Left ventricle myocardium superior (tissue), 1 donor: Measurements from ENCODE around the gene FGD2. TPM values are rescaled to one million over a fixed set of nuclear protein-coding genes. Genes with fewer than 3 reads are reported as not detected.
"Not testable (repeated sequence)": the region's sequence is repeated elsewhere in the genome, so short reads cannot be mapped to it uniquely, and the experiment has no call there.

Source experiments
- ATAC-seq: fragments of 200-7000 bp; cut with Tn5 transposase; one replicate; pipeline ENCODE4 v1.9.1; 2020; ENCODE audit warnings: mild to moderate bottlenecking, moderate library complexity
- DNase-seq: peaks from one replicate; pipeline ENCODE4 v3.0.0-alpha.2; 2020
- intact Hi-C: fragments of 100-400 bp; cut with micrococcal nuclease; formaldehyde crosslinking; loops from one replicate; pipeline ENCODE4 v1.11.0; 2022
- total RNA-seq: library from RNA; stranded (reverse); fragmentation: NEBNext Ultra II Directional; extraction: Animal tissue kit (Norgen Biotek cat#: 25700); gene quantifications from one replicate; pipeline ENCODE4 v1.2.1, GENCODE V29; 2021
- donor health status: DM: no; HTN: yes; CAD: no; lungs with severe emphysema.

Gene FGD2
- total RNA-seq, 1 donor from 2014 or later: 8.0 TPM

DNA sequence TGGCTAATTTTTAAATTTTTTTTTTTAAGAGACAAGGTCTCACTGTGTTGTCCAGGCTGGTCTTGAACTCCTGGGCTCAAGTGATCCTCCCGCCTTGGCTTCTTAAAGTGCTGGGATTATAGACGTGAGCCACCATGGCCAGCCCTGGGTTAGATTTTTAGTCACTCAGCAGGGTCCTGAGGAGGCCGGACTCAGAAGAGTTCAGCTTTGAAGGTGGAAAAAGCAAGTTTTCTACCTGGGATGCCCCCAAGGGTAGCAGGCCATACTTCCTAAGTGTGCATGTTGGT is 44.2 kb downstream of the FGD2 start:
- intact Hi-C loops: no loop called here
- no peak for ATAC-seq
- no peak for DNase-seq

DNA sequence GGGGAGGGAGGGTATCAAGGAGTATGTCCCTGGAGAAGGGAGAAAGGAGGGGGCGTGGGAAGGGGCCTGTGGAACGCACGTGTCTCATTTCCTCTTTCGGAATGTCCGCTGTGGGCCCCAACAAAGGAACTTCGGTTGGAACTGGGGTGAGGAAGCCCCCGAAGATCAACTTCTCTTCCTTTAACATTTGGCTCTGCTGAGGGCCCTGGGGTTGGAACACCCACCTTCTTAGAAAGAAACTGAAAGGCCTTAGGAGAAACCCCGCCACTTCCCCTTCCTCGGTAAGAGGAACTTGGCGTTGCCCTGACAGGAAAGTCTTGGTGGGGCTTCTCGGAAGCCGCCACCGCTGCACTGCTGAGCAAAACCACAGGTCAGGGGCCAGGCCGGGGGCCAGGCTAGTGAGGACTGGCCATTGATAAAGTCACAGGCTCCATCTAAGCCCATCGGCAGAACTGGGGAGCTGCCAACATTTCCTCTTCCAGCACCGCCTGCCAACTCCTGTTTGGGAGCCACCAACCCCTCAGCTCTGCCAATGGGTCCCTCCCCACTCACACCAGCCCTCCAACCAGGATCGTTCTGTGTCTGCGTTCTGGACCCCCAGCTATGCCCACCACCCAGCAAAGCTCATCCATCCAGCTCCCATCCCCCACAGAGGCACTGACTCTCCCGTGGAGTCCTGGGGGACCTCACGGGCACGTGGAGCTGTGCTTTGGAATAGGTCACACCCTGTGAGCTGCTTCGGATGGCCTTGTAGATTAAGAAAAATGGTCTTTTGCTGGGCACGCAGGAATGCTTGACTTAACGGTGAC is 44.8 kb downstream of the FGD2 start:
- DNase-seq (peak; percentile 79), ATAC-seq (peak; percentile 57)
- intact Hi-C loops: no loop called here

DNA sequence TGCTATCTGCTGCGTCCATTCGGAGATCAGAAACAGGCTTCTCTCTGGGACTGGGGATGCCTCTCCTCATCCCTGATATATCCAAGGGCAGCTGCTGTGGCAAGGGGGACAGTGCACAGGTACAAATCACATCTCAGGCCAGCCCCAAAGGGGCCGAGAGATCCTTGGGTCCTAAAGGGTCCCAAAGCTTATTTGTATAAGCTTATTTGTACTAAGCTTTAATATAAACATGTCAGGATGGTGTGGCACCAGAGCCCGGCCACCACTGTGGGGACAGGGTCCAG is 45.3 kb downstream of the FGD2 start:
- ATAC-seq: no peak
- no peak for DNase-seq
- intact Hi-C loops: no loop called here

DNA sequence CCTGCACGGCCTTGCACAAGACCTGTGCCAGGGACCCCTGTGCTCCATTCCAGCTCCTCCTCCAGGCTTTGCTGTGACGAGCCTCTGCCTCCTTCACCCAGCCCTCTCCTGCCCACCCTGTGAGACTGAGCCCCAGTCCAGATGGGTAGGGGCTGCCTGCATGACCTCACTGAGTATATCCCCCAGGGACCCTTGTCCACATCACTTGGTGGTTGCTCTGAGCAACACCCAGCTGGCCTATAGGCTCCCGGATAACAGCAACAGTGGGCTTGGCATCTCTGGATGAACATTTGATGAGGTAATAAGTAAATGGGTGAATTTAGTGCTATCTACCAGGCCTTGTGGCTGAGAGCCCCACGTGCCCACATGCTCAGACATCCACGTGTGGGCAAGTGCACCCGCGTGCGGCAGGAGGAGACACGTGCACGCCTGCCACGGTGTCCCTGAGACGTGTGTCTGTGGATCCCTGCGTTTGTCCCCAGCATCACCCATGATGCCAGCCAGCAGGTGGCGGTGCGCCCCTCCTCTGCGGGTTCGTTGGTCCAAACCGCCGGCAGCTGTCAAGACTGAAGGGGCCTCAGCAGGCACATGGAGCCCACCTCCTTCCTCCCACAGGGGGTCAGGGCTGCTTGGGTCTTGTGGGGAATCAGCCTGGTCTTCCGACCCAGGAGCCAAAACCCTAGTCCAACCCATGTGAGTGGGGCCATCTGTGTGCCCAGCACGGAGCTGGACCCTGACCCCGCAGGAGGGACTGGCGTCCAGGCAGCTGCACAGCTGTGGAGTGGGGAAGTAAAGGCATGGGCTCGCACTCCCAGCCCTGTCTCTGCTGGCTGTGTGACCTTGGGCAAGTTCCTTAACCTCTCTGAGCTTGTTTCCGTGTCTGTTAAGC is 45.9 kb downstream of the FGD2 start:
- intact Hi-C loops: no loop called here
- peak; percentile 87 for ATAC-seq
- DNase-seq: peak; percentile 96

DNA sequence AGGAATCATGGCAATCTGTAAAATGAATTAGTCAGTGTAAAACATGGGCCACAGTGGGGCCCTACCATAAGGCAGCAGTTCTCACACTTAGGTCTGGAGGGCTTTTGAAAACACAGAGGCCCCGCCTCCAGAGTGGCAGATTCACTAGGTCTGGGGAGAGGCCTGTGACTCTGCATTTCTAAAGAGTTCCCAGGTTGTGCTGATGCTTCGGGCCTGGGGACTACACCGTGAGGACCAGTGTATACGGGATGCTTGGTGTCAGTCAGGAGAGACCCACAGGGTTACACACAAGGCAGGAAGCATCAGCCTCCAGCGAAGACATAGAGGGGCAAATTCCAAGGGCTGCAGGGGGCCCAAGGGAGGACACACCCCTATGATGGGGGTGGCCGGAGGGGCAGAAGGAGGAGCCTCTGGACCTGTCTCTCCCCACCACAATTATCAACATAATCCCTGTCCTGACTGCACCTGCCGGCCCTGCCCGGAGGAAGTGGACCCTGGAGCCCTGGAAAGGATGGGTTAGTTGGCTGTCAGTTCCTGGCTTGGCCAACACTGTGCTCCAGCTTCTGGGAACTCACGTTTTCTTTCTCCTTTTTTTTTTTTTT is 46.7 kb downstream of the FGD2 start:
- DNase-seq (no peak), ATAC-seq (no peak)
- intact Hi-C loops: no loop called here

DNA sequence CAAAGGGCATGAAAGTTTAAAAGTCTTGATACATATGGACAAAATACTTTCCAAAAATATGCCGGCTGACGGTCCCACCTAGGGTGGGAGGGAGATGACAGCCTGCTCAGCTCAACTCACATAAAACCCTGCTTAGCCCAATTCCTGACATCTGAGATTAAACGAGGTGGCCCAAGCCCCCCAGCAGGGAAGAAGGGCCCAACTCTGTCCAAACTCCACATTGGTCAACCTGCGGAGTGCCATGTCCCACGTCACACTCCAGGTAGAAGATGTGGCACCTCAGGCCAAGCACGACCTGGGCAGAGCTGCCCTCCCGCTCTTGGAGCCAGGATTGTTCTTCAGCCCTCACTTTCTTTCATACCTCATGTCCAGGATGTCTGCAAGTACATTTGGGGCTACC is 48.2 kb downstream of the FGD2 start:
- intact Hi-C loops: no loop called here
- no peak for DNase-seq
- ATAC-seq: no peak

DNA sequence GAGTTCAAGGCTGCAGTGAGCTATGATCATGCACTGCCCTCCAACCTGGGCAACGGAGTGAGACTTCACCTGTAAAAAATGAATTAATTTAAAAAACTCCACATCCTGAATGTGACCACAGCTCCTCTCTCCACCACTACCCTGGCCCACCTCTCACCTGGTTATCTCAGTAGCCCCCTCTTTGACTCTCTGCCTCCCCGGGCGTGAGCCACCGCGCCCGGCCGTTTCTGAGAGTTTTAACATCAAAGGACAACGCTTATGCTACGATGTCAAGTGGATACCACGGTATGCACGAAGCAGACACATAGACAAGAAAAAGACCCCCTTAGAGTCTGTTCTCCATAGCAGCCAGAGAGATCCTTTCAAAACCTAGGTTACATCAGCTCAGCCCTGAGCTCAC is 48.7 kb downstream of the FGD2 start:
- DNase-seq: no peak
- ATAC-seq: no peak
- intact Hi-C loops: no loop called here

DNA sequence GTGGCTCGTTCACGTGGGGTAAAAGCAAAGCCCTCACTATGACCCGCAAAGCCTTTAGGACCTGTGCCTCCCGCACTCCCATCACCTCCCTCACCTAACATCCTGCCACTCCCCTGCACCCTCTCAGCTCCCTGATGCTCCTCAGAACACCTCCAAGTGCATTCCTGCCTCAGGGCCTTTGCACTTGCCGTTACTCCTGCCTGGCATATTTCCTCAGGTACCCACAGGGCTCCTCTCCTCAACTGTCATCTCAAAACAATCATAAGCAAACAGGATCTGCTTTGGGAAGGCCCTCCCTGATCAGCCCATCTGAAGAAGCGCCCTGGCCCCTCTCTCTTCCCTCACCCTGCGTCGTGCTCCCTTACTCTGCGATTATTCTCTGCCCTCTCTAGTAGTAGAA is 49.1 kb downstream of the FGD2 start:
- no peak for ATAC-seq
- intact Hi-C loops: no loop called here

DNA sequence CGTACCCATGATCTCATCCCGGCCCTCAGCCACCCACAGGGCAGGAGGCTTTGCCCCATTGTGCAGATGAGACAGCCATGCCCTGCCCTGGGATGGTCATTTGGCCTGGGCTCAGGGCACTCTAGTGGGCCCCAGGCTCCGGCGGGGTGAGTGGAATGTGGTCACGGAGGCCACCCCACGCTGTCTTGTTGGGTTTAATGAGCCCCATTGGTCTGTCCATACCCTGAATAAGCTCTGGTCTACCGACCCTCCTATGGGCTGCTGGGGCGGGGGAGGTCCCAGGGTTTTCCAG is 50.6 kb downstream of the FGD2 start:
- DNase-seq (no peak), ATAC-seq (no peak)
- intact Hi-C loops: loop anchor here (5.0 kb wide), 1 partner anchor 116 kb away; the partner anchor contains the start of gene PIM1

More for the DNA sequence above, 49.1 kb downstream of the FGD2 start:
- DNase-seq: no peak

DNA sequence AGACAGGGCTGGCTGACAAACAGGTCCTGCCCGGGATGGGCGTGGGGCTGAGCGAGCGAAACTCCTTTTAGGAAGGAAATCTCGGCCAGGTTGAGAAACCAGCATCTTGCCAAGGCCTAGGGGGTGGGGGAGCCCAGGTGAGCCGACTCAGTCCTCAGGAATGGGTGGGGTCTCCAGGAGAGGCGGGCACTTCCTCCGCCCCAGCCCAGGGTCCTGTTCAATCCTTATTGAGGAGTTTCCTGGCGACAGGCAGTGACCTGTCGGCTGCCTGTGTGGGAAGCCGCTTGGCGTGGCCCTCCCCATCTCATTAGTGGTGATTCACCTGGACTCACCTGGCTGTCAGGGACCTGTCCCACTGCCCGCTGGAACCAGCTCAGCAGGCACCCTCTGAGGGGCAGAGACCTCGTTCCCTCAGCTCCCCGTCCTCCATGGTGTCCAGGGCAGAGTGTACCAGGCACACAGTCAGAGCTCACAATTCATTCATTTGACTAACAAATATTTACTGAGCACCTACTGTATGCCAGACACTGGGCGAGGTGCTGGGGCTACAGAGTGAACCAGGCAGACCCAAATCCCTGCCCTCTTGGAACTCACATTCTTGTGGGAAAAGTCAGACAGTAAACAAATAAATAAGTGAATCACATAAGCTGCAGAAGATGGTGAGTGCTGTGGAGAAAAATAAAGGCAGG is 51.1 kb downstream of the FGD2 start:
- intact Hi-C loops: loop anchor here (5.0 kb wide), 1 partner anchor 116 kb away; the partner anchor contains the start of gene PIM1
- no peak for ATAC-seq
- no peak for DNase-seq

DNA sequence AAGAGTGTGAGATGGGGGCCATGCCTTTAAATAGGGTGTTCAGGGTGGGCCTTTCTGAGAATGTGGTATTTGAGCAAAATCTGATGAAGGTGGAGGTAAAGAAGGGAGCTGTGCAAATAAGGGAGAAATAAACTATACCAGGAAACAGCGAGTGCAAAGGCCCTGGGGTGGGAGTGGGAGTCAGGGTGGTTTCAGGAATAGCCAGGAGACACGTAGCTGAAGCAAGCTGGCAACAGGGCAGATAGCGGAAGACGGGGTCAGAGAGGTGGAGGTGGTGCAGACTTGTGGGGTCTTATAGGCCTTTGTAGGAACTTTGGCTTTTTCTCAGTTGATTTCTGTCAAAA is 51.6 kb downstream of the FGD2 start:
- no peak for ATAC-seq
- no peak for DNase-seq
- intact Hi-C loops: loop anchor here (5.0 kb wide), 1 partner anchor 115 kb away; the partner anchor contains the start of gene PIM1

DNA sequence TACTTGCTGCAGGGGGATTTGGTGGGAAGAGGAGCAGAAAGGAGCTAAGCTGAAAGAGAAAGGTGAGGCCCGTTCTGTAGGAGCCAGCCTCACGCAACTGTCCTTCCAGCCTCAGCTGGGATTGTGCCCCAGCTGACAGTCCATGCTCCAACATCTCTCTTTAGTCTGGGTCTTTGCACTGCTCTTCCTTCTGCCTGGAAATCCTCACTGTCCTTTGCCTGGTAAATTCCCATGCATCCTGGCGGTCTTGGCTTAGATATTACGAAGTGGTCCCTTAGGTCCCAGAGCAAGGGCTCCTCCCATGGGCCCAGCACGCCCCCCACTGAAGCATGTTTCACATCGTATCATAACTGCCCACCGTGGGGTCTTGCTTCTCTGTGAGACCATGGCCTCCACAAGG is 52.2 kb downstream of the FGD2 start:
- no peak for ATAC-seq
- intact Hi-C loops: loop anchor here (5.0 kb wide), 1 partner anchor 115 kb away; the partner anchor contains the start of gene PIM1
- no peak for DNase-seq

DNA sequence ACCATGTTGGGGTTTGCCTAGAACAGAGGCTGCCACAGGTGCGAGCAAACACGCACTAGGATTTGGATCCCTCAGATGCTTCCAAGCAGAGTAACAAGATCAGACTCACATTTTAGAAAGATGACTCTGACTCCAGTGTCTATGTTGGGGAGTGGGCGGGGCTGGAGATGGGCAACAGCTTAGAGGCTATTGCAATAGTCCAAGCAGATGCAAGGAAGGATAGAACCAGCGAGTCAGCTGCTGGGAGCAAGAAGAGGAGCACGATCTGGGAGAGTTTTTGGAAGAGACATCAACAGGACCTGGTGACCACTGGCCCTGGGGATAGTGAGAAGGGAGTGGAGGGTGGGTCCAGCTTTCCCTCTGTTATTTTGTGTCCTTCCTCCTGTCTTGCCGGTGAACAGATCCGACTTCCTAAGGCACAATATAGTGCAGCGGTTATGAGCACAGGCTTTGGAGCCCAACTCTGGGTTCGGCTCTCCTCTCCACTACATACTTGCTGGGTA is 52.7 kb downstream of the FGD2 start:
- ATAC-seq: no peak
- no peak for DNase-seq
- intact Hi-C loops: loop anchor here (5.0 kb wide), 1 partner anchor 114 kb away; the partner anchor contains the start of gene PIM1

DNA sequence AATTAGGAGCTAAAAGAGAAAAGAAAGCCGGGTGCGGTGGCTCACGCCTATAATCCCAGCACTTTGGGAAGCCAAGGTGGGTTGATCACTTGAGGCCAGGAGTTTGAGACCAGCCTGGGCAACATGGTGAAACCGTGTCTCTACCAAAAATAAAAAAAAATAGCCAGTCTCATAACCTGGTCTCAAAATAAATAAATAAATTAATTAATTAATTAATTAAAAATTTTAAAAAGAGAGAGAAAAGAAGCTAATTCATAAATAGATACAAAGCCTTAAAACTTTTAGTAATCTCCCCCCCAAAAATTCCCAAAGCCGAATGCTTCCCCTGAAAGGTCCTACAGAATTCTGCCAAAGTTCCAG is 53.5 kb downstream of the FGD2 start:
- not testable (repeated sequence) for DNase-seq, ATAC-seq
- intact Hi-C loops: loop anchor here (5.0 kb wide), 1 partner anchor 113 kb away; the partner anchor contains the start of gene PIM1

DNA sequence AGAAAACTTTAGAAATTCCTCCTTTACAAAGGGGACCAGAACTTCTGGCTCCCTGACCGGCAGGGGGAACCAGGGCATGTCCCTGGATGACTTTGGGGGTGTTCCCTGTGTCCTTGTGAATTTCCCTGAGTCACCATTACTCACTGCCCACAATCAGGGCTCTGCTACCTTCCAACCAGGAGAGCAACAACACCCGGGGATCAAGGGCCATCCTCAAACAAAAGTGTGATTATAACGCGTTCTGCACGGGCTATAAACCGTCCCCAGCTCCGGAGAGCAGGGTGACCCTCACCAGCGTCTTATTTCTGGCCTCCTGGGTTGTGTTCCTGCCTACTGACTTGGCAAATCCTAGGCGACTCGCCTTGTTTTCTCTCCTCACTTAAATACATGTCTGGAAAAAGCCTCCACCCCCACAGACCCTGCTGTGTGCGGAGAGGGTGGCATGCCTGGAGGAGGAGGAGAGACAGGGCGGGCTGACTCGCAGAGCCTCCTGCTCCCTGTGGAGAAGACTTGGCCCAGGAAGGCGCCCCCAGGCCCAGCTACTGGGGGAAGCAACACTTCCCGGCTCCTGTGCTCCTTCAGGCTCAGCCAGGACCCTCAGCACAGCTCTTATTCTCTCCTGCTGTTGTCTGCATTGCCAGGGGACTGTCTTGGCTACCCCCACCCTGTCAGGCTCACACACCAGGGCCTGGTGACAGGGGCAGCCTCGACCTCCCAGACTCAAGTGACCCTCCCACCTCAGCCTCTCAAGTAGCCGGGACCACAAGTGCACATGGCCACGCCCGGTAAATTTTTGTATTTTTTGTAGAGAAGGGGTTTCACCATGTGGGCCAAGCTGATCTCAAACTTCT is 54.1 kb downstream of the FGD2 start:
- intact Hi-C loops: loop anchor here (5.0 kb wide), 1 partner anchor 113 kb away; the partner anchor contains the start of gene PIM1
- ATAC-seq (peak; percentile 81), DNase-seq (peak; percentile 75)

DNA sequence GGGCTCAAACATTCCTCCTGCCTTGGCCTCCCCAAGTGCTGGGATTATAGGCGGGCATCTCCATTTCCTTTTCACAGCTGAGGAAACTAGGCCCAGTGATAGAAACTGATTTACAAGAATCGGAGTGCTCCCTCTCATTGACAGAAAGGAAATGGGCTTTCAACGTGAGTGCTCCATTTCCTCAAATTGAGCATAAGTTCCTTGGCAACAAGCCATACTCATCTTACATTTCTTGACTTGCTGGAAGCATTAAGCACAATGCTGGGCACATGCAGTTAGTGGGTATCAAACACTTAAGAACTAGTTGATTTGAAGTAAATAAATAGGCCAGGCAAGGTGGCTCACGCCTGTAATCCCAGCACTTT is 54.7 kb downstream of the FGD2 start:
- intact Hi-C loops: no loop called here
- no peak for ATAC-seq
- DNase-seq: no peak

DNA sequence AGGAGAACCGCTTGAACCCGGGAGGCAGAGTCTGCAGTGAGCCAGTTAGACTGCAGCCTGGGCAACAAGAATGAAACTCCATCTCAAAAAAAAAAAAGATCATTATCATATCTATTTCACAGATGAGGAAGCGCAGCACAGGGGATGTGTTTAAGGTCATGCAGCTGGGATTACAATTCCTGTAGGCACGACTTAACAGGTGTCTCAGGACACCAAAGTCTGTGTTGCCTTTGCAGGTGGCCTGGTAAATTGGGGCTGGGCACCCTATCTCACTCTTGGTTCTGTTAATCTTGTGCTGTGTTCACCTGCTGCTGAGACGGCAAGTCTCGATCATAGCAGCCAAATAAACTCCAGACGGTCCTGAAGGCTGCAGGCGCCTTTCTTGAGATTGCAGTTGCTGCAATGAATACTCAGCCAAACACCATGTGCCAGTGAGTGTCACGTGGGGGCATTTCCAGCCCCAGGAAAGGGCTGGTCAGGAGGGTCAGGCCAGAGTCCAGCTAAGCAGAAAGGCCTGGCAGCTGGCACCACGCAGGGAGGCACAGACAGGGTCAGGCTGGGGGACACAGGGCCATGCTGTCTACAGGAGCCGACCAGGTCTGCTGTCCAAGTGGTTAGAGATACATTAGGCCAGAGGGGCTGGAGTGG is 55.8 kb downstream of the FGD2 start:
- intact Hi-C loops: no loop called here
- DNase-seq (peak; percentile 56), ATAC-seq (peak; percentile 82)

DNA sequence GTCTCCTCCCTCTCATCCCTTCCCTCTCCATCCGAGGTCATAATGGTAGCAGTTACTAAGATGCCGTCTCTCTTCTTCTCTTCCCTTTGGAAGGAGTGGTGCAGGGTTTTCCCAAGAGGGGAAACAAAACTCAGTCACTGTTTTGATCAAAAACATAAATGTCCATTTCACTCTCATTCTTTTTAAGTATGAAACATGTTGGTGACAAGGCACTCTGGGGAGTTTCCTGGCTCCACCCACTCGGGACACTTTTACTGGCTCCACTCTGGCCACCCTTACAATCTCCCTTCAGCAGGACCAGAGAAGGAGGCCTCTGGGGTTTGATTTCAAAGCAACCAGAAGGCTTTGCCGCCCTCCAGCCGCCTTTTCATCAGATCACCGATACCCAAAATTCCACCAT is 57.0 kb downstream of the FGD2 start:
- DNase-seq (no peak), ATAC-seq (no peak)
- intact Hi-C loops: no loop called here
